Measurements from ENCODE around the gene TMPRSS12.

DNA sequence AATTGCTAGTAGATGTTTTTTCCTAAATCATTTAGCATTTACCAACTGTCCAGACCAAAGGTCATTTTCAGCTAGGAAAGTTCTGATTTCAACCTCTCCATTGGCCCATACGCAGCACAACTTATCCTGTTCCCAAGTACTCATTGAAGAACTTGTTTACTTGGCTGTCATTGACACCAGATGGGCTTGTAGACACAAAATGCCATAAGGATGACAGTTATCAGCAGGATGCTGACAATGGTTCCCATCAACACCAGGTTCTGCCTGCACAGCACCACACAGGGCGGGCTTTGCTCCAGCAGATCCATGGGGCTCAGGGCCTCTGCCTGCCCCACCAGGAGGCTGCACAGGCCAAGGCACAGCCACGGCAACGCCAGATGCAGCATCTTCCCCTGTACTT is 36.5 kb upstream of the TMPRSS12 start:
- TF ChIP-seq, protein P1, sequence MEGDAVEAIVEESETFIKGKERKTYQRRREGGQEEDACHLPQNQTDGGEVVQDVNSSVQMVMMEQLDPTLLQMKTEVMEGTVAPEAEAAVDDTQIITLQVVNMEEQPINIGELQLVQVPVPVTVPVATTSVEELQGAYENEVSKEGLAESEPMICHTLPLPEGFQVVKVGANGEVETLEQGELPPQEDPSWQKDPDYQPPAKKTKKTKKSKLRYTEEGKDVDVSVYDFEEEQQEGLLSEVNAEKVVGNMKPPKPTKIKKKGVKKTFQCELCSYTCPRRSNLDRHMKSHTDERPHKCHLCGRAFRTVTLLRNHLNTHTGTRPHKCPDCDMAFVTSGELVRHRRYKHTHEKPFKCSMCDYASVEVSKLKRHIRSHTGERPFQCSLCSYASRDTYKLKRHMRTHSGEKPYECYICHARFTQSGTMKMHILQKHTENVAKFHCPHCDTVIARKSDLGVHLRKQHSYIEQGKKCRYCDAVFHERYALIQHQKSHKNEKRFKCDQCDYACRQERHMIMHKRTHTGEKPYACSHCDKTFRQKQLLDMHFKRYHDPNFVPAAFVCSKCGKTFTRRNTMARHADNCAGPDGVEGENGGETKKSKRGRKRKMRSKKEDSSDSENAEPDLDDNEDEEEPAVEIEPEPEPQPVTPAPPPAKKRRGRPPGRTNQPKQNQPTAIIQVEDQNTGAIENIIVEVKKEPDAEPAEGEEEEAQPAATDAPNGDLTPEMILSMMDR (IDR thresholded peaks at IDR 0.05), result no peak
- TF ChIP-seq POLR2A (IDR thresholded peaks at IDR 0.05), result no peak

All from thyroid gland (tissue), 4 donors.